LNCAP (cell line): ENCODE results near the gene DEPDC1.

Experiments used
- TF ChIP-seq, protein P1 (sequence below): fragments of 450-650 bp; IDR thresholded peaks from 2 replicates; pipeline ENCODE4 v1.5.1; 2017; ENCODE audit warnings: mild to moderate bottlenecking

DEPDC1 gene

DNA sequence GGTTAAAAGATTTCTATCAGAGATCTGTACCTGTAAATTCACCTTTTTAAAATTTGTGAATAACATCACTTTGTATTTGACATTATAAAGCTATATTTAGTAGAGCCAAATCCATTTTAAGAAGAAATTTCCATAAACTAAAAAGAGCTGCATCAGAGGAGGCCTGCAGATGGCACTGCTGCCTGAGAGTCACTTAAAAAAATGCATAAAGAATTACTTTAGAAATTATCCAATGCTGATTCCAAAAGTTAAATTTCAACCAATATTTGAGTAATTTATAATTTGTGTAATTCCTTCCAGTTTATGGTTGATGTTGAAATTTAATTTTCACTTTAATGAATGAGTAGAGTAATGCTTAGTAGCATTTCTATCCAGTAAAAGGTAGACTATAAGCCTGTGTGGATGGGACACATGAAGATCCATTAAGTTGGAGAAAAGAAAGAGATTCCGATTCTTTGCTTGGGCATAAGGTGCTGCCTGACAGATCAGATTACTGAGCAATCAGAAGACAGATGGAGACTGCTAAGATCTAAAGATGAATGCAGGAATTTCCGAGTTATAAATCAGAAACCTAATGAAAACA is 26.4 kb downstream of the DEPDC1 start:
- TF ChIP-seq, protein P1, sequence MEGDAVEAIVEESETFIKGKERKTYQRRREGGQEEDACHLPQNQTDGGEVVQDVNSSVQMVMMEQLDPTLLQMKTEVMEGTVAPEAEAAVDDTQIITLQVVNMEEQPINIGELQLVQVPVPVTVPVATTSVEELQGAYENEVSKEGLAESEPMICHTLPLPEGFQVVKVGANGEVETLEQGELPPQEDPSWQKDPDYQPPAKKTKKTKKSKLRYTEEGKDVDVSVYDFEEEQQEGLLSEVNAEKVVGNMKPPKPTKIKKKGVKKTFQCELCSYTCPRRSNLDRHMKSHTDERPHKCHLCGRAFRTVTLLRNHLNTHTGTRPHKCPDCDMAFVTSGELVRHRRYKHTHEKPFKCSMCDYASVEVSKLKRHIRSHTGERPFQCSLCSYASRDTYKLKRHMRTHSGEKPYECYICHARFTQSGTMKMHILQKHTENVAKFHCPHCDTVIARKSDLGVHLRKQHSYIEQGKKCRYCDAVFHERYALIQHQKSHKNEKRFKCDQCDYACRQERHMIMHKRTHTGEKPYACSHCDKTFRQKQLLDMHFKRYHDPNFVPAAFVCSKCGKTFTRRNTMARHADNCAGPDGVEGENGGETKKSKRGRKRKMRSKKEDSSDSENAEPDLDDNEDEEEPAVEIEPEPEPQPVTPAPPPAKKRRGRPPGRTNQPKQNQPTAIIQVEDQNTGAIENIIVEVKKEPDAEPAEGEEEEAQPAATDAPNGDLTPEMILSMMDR = peak; percentile 88

GRCh38 chr1:68464891-68465290 is 32.0 kb downstream of the DEPDC1 start:
- TF ChIP-seq, protein P1 = no peak

DNA sequence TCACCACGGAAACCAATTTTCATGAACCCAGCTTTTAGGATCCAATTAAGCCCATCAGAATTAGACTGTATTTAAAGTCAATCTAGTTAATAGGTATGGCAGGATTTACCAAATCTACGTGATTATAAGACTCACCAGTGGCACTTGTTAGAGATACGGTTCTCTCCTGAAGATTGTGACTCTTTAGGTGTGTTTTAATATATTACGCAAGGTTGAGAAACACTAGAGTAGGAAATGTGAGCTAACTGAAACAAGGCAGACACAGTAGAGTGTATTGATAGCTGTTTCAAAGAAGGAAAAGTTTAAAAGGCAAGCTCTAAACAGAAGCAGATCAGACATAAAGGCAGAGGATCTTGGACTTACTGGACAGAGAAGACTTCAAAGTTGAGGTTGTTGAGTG is 35.9 kb downstream of the DEPDC1 start:
- TF ChIP-seq, protein P1 = no peak

DNA sequence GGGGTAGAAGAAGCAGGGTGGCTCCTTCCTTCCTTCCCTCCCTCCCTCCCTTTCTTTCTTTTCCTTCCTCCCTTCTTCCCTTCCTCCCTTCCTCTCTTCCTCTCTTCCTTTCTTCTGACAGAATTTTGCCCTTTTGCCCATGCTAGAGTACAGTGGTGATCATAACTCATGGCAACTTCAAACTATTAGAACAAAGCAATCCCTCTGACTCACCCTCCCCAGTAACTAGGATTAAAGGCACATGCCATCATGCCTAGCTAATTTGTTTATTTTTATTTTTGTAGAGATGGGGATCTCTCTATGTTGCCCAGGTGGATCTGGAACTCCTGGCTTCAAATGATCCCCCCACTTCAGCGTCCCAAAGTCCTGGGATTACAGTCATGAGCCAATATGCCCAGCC is 37.1 kb downstream of the DEPDC1 start:
- TF ChIP-seq, protein P1 = no peak

DNA sequence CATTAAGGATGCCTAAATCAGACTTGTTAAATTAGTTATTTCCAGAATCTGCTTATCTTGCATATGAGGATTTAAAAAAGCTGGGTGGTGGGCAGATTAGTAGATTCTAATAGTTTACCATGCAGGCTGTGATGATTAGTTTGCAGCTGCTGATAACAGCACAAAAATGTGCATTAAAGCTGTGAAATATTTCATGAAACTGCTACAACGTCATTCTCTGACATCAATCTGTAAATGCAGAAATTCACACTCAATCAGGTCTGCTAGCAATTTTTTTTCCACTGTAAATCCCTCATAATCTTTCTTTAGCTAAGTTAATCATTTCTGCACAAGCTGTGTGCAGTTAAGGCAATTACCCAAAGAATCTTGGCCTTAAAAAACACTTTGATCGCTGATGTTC is 37.8 kb downstream of the DEPDC1 start:
- TF ChIP-seq, protein P1 = no peak

- TF ChIP-seq, protein P1 = no peak
Measured at GRCh38 chr1:68456202-68456601, 40.7 kb downstream of the DEPDC1 start.

DNA sequence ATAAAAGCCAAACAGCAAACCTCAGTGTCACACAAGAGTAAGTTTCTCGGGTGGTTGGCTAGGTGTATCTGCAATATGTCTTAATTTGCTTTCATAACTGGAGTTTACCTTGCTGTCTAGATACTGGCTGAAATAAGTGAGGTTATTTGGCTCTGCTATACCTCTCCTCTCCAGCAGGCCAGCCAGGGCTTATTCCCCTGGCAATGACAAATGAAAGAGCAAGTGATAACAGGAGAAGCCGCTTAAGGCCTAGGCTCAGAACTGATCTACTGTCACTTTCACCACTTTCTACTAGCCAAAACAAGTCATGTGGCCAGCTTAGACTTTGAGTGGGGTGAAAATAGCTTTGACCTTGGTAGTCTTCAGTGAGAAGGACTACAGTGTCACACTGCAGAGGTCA is 42.3 kb downstream of the DEPDC1 start:
- TF ChIP-seq, protein P1 = no peak
